ENCODE results near the gene FAM184A. TPM values are rescaled to one million over a fixed set of nuclear protein-coding genes. Genes with fewer than 3 reads are reported as not detected.

The FAM184A gene
- total and polyA plus RNA-seq, 10 of the 15 experiments (the other 5 are each of a cell fraction or from before 2014, with no cell fraction given) = 0.15 to 0.23 TPM; not detected in 8

GRCh38 chr6:118934461-118935330 lies 143.8 kb downstream of the FAM184A start, which contains the start of gene MCM9 (continued):
- TF ChIP-seq CBX3 (IDR thresholded peaks at IDR 0.05; ENCODE audit: borderline replicate concordance, low read depth) (no peak), EZH2 (IDR thresholded peaks at IDR 0.05; ENCODE audit: borderline replicate concordance, control insufficient read depth, low read depth, low read length) (no peak), FOXM1 (IDR thresholded peaks at IDR 0.05; ENCODE audit: low read depth, low read length) (no peak), PKNOX1 (IDR thresholded peaks at IDR 0.05) (peak; percentile 89), ZNF274 (IDR thresholded peaks at IDR 0.05; ENCODE audit: insufficient read depth, insufficient read length) (no peak), DPF2 (IDR thresholded peaks at IDR 0.05) (peak; percentile 76; the same call in 1 of the 2 replicates), NR2F1 (conservative IDR thresholded peaks at IDR 0.05) (peak; percentile 53; the same call in 1 of the 2 replicates), BRCA1 (IDR thresholded peaks at IDR 0.05; ENCODE audit: low read depth, low read length) (no peak), WRNIP1 (IDR thresholded peaks at IDR 0.05; ENCODE audit: borderline replicate concordance, low read depth, low read length) (no peak), GABPA (IDR thresholded peaks at IDR 0.05; ENCODE audit: low read depth) (no peak), FOS (IDR thresholded peaks at IDR 0.05; ENCODE audit: borderline replicate concordance, extremely low read depth, insufficient read length) (no peak), POU2F2 (IDR thresholded peaks at IDR 0.05; ENCODE audit: borderline replicate concordance, low read depth, low read length) (0 out of 3 replicates have a peak, but pooled peaks have one; percentile 46), BCL11A (IDR thresholded peaks at IDR 0.05; ENCODE audit: low read depth, low read length) (no peak), SRF (IDR thresholded peaks at IDR 0.05; ENCODE audit: low read depth in 2 of 2, low read length in 2 of 2) (no peak), TCF12 (IDR thresholded peaks at IDR 0.05; ENCODE audit: low read depth, low read length) (0 out of 2 replicates have a peak, but pooled peaks have one; percentile 51), EED (IDR thresholded peaks at IDR 0.05; ENCODE audit: low read depth) (no peak)
- TF ChIP-seq, protein P1, sequence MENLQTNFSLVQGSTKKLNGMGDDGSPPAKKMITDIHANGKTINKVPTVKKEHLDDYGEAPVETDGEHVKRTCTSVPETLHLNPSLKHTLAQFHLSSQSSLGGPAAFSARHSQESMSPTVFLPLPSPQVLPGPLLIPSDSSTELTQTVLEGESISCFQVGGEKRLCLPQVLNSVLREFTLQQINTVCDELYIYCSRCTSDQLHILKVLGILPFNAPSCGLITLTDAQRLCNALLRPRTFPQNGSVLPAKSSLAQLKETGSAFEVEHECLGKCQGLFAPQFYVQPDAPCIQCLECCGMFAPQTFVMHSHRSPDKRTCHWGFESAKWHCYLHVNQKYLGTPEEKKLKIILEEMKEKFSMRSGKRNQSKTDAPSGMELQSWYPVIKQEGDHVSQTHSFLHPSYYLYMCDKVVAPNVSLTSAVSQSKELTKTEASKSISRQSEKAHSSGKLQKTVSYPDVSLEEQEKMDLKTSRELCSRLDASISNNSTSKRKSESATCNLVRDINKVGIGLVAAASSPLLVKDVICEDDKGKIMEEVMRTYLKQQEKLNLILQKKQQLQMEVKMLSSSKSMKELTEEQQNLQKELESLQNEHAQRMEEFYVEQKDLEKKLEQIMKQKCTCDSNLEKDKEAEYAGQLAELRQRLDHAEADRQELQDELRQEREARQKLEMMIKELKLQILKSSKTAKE (IDR thresholded peaks at IDR 0.05; ENCODE audit: low read depth, poor library complexity, severe bottlenecking) = no peak
- TF ChIP-seq, protein P2, sequence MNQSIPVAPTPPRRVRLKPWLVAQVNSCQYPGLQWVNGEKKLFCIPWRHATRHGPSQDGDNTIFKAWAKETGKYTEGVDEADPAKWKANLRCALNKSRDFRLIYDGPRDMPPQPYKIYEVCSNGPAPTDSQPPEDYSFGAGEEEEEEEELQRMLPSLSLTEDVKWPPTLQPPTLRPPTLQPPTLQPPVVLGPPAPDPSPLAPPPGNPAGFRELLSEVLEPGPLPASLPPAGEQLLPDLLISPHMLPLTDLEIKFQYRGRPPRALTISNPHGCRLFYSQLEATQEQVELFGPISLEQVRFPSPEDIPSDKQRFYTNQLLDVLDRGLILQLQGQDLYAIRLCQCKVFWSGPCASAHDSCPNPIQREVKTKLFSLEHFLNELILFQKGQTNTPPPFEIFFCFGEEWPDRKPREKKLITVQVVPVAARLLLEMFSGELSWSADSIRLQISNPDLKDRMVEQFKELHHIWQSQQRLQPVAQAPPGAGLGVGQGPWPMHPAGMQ (IDR thresholded peaks at IDR 0.05; ENCODE audit: borderline replicate concordance) = no peak
- TF ChIP-seq, protein P3, sequence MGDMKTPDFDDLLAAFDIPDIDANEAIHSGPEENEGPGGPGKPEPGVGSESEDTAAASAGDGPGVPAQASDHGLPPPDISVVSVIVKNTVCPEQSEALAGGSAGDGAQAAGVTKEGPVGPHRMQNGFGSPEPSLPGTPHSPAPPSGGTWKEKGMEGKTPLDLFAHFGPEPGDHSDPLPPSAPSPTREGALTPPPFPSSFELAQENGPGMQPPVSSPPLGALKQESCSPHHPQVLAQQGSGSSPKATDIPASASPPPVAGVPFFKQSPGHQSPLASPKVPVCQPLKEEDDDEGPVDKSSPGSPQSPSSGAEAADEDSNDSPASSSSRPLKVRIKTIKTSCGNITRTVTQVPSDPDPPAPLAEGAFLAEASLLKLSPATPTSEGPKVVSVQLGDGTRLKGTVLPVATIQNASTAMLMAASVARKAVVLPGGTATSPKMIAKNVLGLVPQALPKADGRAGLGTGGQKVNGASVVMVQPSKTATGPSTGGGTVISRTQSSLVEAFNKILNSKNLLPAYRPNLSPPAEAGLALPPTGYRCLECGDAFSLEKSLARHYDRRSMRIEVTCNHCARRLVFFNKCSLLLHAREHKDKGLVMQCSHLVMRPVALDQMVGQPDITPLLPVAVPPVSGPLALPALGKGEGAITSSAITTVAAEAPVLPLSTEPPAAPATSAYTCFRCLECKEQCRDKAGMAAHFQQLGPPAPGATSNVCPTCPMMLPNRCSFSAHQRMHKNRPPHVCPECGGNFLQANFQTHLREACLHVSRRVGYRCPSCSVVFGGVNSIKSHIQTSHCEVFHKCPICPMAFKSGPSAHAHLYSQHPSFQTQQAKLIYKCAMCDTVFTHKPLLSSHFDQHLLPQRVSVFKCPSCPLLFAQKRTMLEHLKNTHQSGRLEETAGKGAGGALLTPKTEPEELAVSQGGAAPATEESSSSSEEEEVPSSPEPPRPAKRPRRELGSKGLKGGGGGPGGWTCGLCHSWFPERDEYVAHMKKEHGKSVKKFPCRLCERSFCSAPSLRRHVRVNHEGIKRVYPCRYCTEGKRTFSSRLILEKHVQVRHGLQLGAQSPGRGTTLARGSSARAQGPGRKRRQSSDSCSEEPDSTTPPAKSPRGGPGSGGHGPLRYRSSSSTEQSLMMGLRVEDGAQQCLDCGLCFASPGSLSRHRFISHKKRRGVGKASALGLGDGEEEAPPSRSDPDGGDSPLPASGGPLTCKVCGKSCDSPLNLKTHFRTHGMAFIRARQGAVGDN (IDR thresholded peaks at IDR 0.05) = peak; percentile 67

Data from GM12878 (cell line).